MCF 10A (cell line): ENCODE results near the gene CPTP. TPM values are rescaled to one million over a fixed set of nuclear protein-coding genes. Genes with fewer than 3 reads are reported as not detected.

Experiments
- BruUV-seq: library from RNA; stranded (reverse); fragments of 400-500 nt; replicated peaks from 2 replicates; lab custom pipeline; 2021; lab: Mats Ljungman, UMichigan
- CTCF ChIA-PET: fragments of 300-600 bp; sonication (Branson Sonifier 250); formaldehyde crosslinking; extraction: SDS; loops from one replicate; lab custom pipeline; 2021; ENCODE audit warnings: antibody characterized with exemption, inconsistent platforms; lab: Yijun Ruan, JAX
- POLR2A ChIA-PET: fragments of 300-600, 350-650 bp; sonication (Branson Sonifier 250); formaldehyde crosslinking; extraction: SDS; loops from one replicate; lab custom pipeline; 2020; ENCODE audit warnings: antibody characterized with exemption, inconsistent platforms; lab: Yijun Ruan, JAX
- DNase-seq: peaks from one replicate; pipeline ENCODE4 v3.0.0-alpha.2; 2018; ENCODE audit not compliant: unreplicated experiment
- H3K27ac Mint-ChIP-seq: one replicate; pipeline ENCODE4 v1.8.0; 2022; ENCODE audit warnings: mild to moderate bottlenecking, low read depth, mixed read lengths; ENCODE audit not compliant: unreplicated experiment
- H3K27me3 Mint-ChIP-seq: one replicate; pipeline ENCODE4 v1.8.0; 2022; ENCODE audit warnings: mixed read lengths; ENCODE audit not compliant: insufficient read depth, unreplicated experiment
- H3K36me3 Mint-ChIP-seq: one replicate; pipeline ENCODE4 v1.8.0; 2022; ENCODE audit warnings: mild to moderate bottlenecking, moderate library complexity, mixed read lengths; ENCODE audit not compliant: insufficient read depth, unreplicated experiment
- H3K4me1 Mint-ChIP-seq: one replicate; pipeline ENCODE4 v1.8.0; 2022; ENCODE audit warnings: mixed read lengths; ENCODE audit not compliant: insufficient read depth, unreplicated experiment
- H3K4me3 Mint-ChIP-seq: one replicate; pipeline ENCODE4 v1.8.0; 2022; ENCODE audit warnings: mild to moderate bottlenecking, moderate library complexity, mixed read lengths; ENCODE audit not compliant: unreplicated experiment
- H3K9me3 Mint-ChIP-seq: one replicate; pipeline ENCODE4 v1.8.0; 2022; ENCODE audit warnings: mixed read lengths; ENCODE audit not compliant: unreplicated experiment
- CTCF ChIP-seq: fragments of 200-600 bp; IDR thresholded peaks from one replicate; pipeline ENCODE4 v1.8.0; 2022; ENCODE audit warnings: antibody characterized with exemption, mild to moderate bottlenecking; ENCODE audit not compliant: unreplicated experiment
- intact Hi-C: fragments of 100-400 bp; cut with micrococcal nuclease; formaldehyde crosslinking; loops from 2 replicates; pipeline ENCODE4 v1.14.1; 2022
- total RNA-seq: library from RNA; stranded (reverse); gene quantifications from 2 replicates; pipeline ENCODE4 v1.2.3, GENCODE V29; 2022

CPTP gene
- total RNA-seq, 1 experiment from 2014 or later = 21.0 TPM

- intact Hi-C loops = no loop called here
- no peaks in the 10 kb centered on the region for H3K9me3 Mint-ChIP-seq
- H3K27me3 Mint-ChIP-seq = no peaks in the 10 kb centered on the region
- peaks cover 10% of the 10 kb centered on the region for H3K4me1 Mint-ChIP-seq
- peak overlapping the region; percentile 86 for H3K27ac Mint-ChIP-seq
- H3K36me3 Mint-ChIP-seq = peaks cover 5% of the 10 kb centered on the region
- ChIA-PET CTCF (interaction anchor here (0.6 kb wide), 1 partner anchor 34 kb away, joined by 3 read pairs; no protein-coding TSS in a partner anchor), POLR2A (interaction anchor here (0.7 to 2.0 kb wide), 4 partner anchors 18 to 47 kb away, joined by 4 to 7 read pairs (median 5); partner anchors contain the start of genes AURKAIP1 and CCNL2)
- TF ChIP-seq CTCF = no peak
- BruUV-seq = no TSS peak
- peak overlapping the region; percentile 60 for H3K4me3 Mint-ChIP-seq
- no peak for DNase-seq
Measured at GRCh38 chr1:1351511-1352427, 27.2 kb downstream of the CPTP start.

- Mint-ChIP-seq H3K4me1 (no peaks in the 10 kb centered on the region), H3K27ac (peak overlapping the region; percentile 86), H3K36me3 (peaks cover 5% of the 10 kb centered on the region), H3K9me3 (no peaks in the 10 kb centered on the region), H3K4me3 (no peak overlapping the region), H3K27me3 (no peaks in the 10 kb centered on the region)
- intact Hi-C loops = no loop called here
- no peak for DNase-seq
- CTCF ChIA-PET = interaction anchor here (1.5 kb wide), 1 partner anchor 19 kb away, joined by 9 read pairs; no protein-coding TSS in a partner anchor
- BruUV-seq = no TSS peak
- POLR2A ChIA-PET = interaction anchor here (1.1 to 2.0 kb wide), 3 partner anchors 17 to 22 kb away, joined by 4 to 7 read pairs (median 6); partner anchors contain the start of gene AURKAIP1
- no peak for TF ChIP-seq CTCF
Measured at GRCh38 chr1:1352786-1353388, 28.3 kb downstream of the CPTP start.

DNA sequence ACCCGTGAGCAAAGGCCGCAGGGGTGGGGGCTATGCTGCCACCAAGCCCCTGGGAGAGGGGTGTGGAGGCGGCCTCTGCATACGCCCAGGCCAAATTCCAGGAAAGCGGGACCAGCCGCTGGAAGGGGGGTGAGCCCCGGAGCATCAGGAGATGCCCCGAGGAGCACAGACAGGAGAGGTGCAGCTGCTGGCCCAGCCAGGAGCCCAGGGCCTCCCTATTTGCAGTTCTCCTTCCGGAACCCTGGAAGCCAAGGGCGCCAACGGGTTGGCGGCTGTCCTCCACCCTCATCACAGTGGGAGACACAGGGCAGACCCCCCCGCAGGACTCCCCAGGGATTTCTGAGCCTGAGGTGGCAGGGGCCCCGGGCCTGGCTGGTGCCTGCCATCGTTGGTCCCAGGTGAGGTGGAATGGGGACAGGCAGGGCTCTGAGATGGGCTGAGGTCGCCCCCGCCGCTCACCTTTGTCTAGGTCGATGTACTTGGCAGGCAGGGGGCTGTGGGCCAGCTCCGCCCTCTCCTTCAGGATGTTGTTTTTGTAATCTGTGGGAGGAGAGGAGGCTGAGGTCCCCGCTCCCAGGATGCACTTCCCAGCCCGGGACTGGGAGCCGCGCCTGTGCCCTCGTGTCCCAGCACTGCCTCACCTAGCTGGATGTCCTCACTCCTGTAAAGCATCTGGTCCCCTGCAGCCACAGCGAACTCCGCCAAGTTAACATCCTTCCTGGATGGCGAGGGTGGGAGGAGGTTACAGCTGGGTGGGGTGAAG lies 29.0 kb downstream of the CPTP start:
- BruUV-seq = no TSS peak
- TF ChIP-seq CTCF = no peak
- ChIA-PET CTCF (interaction anchor here (1.5 kb wide), 1 partner anchor 18 kb away, joined by 9 read pairs; no protein-coding TSS in a partner anchor), POLR2A (interaction anchor here (1.3 to 2.0 kb wide), 2 partner anchors 18 to 21 kb away, joined by 4 to 7 read pairs; partner anchors contain the start of gene AURKAIP1)
- H3K27ac Mint-ChIP-seq = no peak overlapping the region
- no peaks in the 10 kb centered on the region for H3K27me3 Mint-ChIP-seq
- no peak overlapping the region for H3K4me3 Mint-ChIP-seq
- peaks cover 5% of the 10 kb centered on the region for H3K36me3 Mint-ChIP-seq
- no peak for DNase-seq
- intact Hi-C loops = no loop called here
- H3K4me1 Mint-ChIP-seq = no peaks in the 10 kb centered on the region
- no peaks in the 10 kb centered on the region for H3K9me3 Mint-ChIP-seq
